Activated CD8-positive, alpha-beta T cell treated with anti-CD3 and anti-CD28 coated beads for 36 hours (primary cell): Measurements from ENCODE around the gene SP140. TPM values are rescaled to one million over a fixed set of nuclear protein-coding genes. Genes with fewer than 3 reads are reported as not detected.

Experiments
- ATAC-seq: fragments of 200-7000 bp; cut with Tn5 transposase; one replicate; pipeline ENCODE4 v1.10.0; 2021; ENCODE audit warnings: mild to moderate bottlenecking, moderate library complexity
- CTCF ChIA-PET: fragments of 350-600 bp; sonication (Branson Sonifier 250); formaldehyde crosslinking; loops from one replicate; lab custom pipeline; 2021; ENCODE audit warnings: antibody characterized with exemption; lab: Charles Lee
- POLR2A ChIA-PET: fragments of 350-600 bp; sonication (Branson Sonifier 250); formaldehyde crosslinking; loops from one replicate; lab custom pipeline; 2021; ENCODE audit warnings: antibody characterized with exemption; lab: Charles Lee
- DNase-seq: peaks from one replicate; pipeline ENCODE4 v3.0.0-alpha.2; 2020
- H3K27ac Mint-ChIP-seq: one replicate; pipeline ENCODE4 v1.8.0; 2021; ENCODE audit warnings: mild to moderate bottlenecking, mixed read lengths
- H3K27me3 Mint-ChIP-seq: one replicate; pipeline ENCODE4 v1.8.0; 2021; ENCODE audit warnings: mixed read lengths
- H3K36me3 Mint-ChIP-seq: one replicate; pipeline ENCODE4 v1.8.0; 2021; ENCODE audit warnings: low read depth, mixed read lengths
- H3K4me1 Mint-ChIP-seq: one replicate; pipeline ENCODE4 v1.8.0; 2021; ENCODE audit warnings: low read depth, mixed read lengths
- H3K4me3 Mint-ChIP-seq: one replicate; pipeline ENCODE4 v1.8.0; 2021; ENCODE audit warnings: mild to moderate bottlenecking, moderate library complexity, mixed read lengths
- H3K9me3 Mint-ChIP-seq: one replicate; pipeline ENCODE4 v1.8.0; 2021; ENCODE audit warnings: mixed read lengths
- CTCF ChIP-seq: fragments of 200-600 bp; IDR thresholded peaks from one replicate; pipeline ENCODE4 v1.8.0; 2022; ENCODE audit warnings: antibody characterized with exemption, mild to moderate bottlenecking
- intact Hi-C: fragments of 100-400 bp; cut with micrococcal nuclease; formaldehyde crosslinking; loops from one replicate; pipeline ENCODE4 v1.10.0; 2022
- total RNA-seq, 2 experiments: library from RNA; stranded (reverse); gene quantifications; one replicate each; pipeline ENCODE4 v1.2.3, GENCODE V29; 2021

The SP140 gene
- total RNA-seq, 2 experiments from 2014 or later: 78.1 to 78.3 TPM

- Mint-ChIP-seq H3K4me1 (peaks cover 50% of the 10 kb centered on the region), H3K36me3 (peaks cover 59% of the 10 kb centered on the region), H3K27ac (peak overlapping the region; percentile 60), H3K4me3 (peak overlapping the region; percentile 56), H3K9me3 (peaks cover 18% of the 10 kb centered on the region), H3K27me3 (no peaks in the 10 kb centered on the region)
- ChIA-PET POLR2A (interaction anchor here (1.0 kb wide), 1 partner anchor 10 kb away, joined by 3 read pairs; the partner anchor contains the start of gene SP110), CTCF (no interaction called here)
- TF ChIP-seq CTCF: no peak
- ATAC-seq: no peak
- intact Hi-C loops: loop anchor here (1.0 kb wide), 1 partner anchor 25 kb away; no protein-coding TSS in a partner anchor
- DNase-seq: no peak
These were observed 4.6 kb downstream of the SP140 start for GRCh38 chr2:230230087-230230486.

- Mint-ChIP-seq H3K4me1 (peaks cover 50% of the 10 kb centered on the region), H3K27me3 (no peaks in the 10 kb centered on the region), H3K27ac (peak overlapping the region; percentile 76), H3K9me3 (peaks cover 18% of the 10 kb centered on the region), H3K4me3 (peak overlapping the region; percentile 56), H3K36me3 (peaks cover 60% of the 10 kb centered on the region)
- DNase-seq (no peak), ATAC-seq (no peak)
- no peak for TF ChIP-seq CTCF
- ChIA-PET CTCF (interaction anchor here (1.1 kb wide), 1 partner anchor 10 kb away, joined by 3 read pairs; no protein-coding TSS in a partner anchor), POLR2A (interaction anchor here (1.0 kb wide), 1 partner anchor 11 kb away, joined by 3 read pairs; the partner anchor contains the start of gene SP110)
- intact Hi-C loops: loop anchor here (1.0 kb wide), 1 partner anchor 25 kb away; no protein-coding TSS in a partner anchor
These were observed 5.1 kb downstream of the SP140 start for GRCh38 chr2:230230496-230231200.

- DNase-seq (no peak), ATAC-seq (no peak)
- POLR2A ChIA-PET: no interaction called here
- H3K36me3 Mint-ChIP-seq: peaks cover 64% of the 10 kb centered on the region
- intact Hi-C loops: no loop called here
- peaks cover 18% of the 10 kb centered on the region for H3K9me3 Mint-ChIP-seq
- TF ChIP-seq CTCF: no peak
- no peaks in the 10 kb centered on the region for H3K27me3 Mint-ChIP-seq
- CTCF ChIA-PET: interaction anchor here (1.1 kb wide), 1 partner anchor 11 kb away, joined by 3 read pairs; no protein-coding TSS in a partner anchor
- no peak overlapping the region for H3K27ac Mint-ChIP-seq
- H3K4me3 Mint-ChIP-seq: peak overlapping the region; percentile 54
- H3K4me1 Mint-ChIP-seq: peaks cover 54% of the 10 kb centered on the region
These were observed 5.7 kb downstream of the SP140 start for GRCh38 chr2:230231251-230231650.

GRCh38 chr2:230234122-230234722 lies 8.7 kb downstream of the SP140 start:
- ATAC-seq: peak; percentile 58
- Mint-ChIP-seq H3K27me3 (no peaks in the 10 kb centered on the region), H3K4me3 (no peak overlapping the region), H3K9me3 (peaks cover 18% of the 10 kb centered on the region), H3K4me1 (peaks cover 50% of the 10 kb centered on the region), H3K36me3 (peaks cover 70% of the 10 kb centered on the region), H3K27ac (peak overlapping the region; percentile 88)
- no peak for DNase-seq
- ChIA-PET POLR2A (no interaction called here), CTCF (no interaction called here)
- no peak for TF ChIP-seq CTCF
- intact Hi-C loops: no loop called here

- intact Hi-C loops: no loop called here
- no peak for TF ChIP-seq CTCF
- Mint-ChIP-seq H3K27ac (peak overlapping the region; percentile 88), H3K9me3 (peaks cover 16% of the 10 kb centered on the region), H3K36me3 (peaks cover 70% of the 10 kb centered on the region), H3K4me3 (peak overlapping the region; percentile 4), H3K4me1 (peaks cover 48% of the 10 kb centered on the region), H3K27me3 (no peaks in the 10 kb centered on the region)
- peak; percentile 74 for ATAC-seq
- CTCF ChIA-PET: no interaction called here
- DNase-seq: no peak
- POLR2A ChIA-PET: no interaction called here
These were observed 9.3 kb downstream of the SP140 start for GRCh38 chr2:230234845-230235244.
